K562 (cell line): Measurements from ENCODE around the gene RERE.

Experiments used
- ARHGAP35 ChIP-seq: fragments of 450-650 bp; IDR thresholded peaks from 2 replicates; pipeline ENCODE4 v1.6.1; 2018; ENCODE audit not compliant: partially characterized antibody
- FOXP4 ChIP-seq: sonication (generic); formaldehyde crosslinking; IDR thresholded peaks from 2 replicates; pipeline ENCODE4 v1.8.0; 2022; ENCODE audit warnings: mild to moderate bottlenecking, missing genetic modification reagents, borderline replicate concordance
- GABPA ChIP-seq: fragments of 200-800 bp; sonication (Bioruptor generic); conservative IDR thresholded peaks from 2 replicates; pipeline ENCODE4 v1.6.1; 2016; ENCODE audit warnings: low read depth, missing genetic modification characterization, missing compliant biosample characterization
- KDM2B ChIP-seq: fragments of 250-450 bp; sonication (Bioruptor Pico); IDR thresholded peaks from 2 replicates; pipeline ENCODE4 v1.8.0; 2021; ENCODE audit warnings: mild to moderate bottlenecking, moderate library complexity
- POLR2A ChIP-seq: fragments of 450-650 bp; conservative IDR thresholded peaks from 2 replicates; pipeline ENCODE4 v1.6.1; 2016
- RCOR1 ChIP-seq, 2 experiments: IDR thresholded peaks; 2 replicates each; pipeline ENCODE4 v1.6.1; 2012; ENCODE audit warnings: low read depth in 2 of 2, low read length in 2 of 2, borderline replicate concordance in 1 of 2, improper control_type of control experiment in 1 of 2
- TAF1 ChIP-seq: IDR thresholded peaks from 2 replicates; pipeline ENCODE4 v1.6.1; 2011; ENCODE audit warnings: mild to moderate bottlenecking, low read length, moderate library complexity; ENCODE audit not compliant: insufficient read depth, control insufficient read depth, severe bottlenecking; ENCODE audit errors: extremely low read depth
- TBP ChIP-seq: optimal IDR thresholded peaks from 2 replicates; pipeline ENCODE3; 2011; ENCODE audit warnings: low read depth, low read length, improper control_type of control experiment
- ZNF274 ChIP-seq: IDR thresholded peaks from 2 replicates; pipeline ENCODE4 v1.6.1; 2011; ENCODE audit warnings: low read depth, mild to moderate bottlenecking, low read length, moderate library complexity, borderline replicate concordance
- TF ChIP-seq, protein P1 (sequence below), 2 experiments: IDR thresholded peaks in 1 of 2; conservative IDR thresholded peaks in 1 of 2; 2 replicates each; pipeline ENCODE4 v1.6.1; 2016; ENCODE audit warnings: low read depth in 2 of 2, mild to moderate bottlenecking in 1 of 2, missing compliant biosample characterization in 1 of 2, missing genetic modification characterization in 1 of 2, moderate library complexity in 1 of 2

DNA sequence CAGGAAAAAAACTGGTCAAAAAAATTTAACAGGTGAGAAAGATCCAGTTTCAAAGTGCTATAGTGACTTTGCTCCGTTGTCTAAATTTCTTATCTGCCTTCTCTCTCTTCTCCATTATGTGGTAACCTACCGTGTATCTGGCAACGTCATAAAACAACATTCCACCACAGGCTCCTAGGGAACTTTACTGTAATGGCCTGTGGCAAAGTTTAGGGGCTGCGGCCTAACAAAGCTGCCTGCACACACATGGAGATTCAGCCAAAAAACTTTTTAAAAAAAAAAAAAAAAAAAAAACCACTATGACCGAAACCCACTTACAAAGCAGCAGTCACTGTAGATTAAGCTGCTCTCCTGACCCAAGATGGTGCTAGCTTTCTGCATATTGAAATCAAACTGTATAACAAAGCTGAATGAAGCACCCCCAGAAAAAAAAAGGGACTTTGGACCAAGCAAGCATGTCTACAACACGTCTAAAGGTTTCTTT is 296.9 kb downstream of the RERE start:
- no peak for TF ChIP-seq TAF1
- no peak for TF ChIP-seq TBP
- TF ChIP-seq ZNF274 = no peak
- TF ChIP-seq KDM2B (CRISPR knock-in tag) = no peak
- no peak for TF ChIP-seq RCOR1 (IDR thresholded peaks at IDR 0.05; ENCODE audit: borderline replicate concordance in 1 of 2, low read depth in 2 of 2, low read length in 2 of 2)
- TF ChIP-seq ARHGAP35 = no peak
- TF ChIP-seq, protein P1, sequence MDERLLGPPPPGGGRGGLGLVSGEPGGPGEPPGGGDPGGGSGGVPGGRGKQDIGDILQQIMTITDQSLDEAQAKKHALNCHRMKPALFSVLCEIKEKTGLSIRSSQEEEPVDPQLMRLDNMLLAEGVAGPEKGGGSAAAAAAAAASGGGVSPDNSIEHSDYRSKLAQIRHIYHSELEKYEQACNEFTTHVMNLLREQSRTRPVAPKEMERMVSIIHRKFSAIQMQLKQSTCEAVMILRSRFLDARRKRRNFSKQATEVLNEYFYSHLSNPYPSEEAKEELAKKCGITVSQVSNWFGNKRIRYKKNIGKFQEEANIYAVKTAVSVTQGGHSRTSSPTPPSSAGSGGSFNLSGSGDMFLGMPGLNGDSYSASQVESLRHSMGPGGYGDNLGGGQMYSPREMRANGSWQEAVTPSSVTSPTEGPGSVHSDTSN (CRISPR knock-in tag; IDR thresholded peaks at IDR 0.05; ENCODE audit: low read depth) = no peak
- TF ChIP-seq, protein P1 (tag; conservative IDR thresholded peaks at IDR 0.05; ENCODE audit: low read depth) = no peak
- TF ChIP-seq GABPA (tag) = no peak
- TF ChIP-seq FOXP4 (CRISPR knock-in tag) = no peak
- TF ChIP-seq POLR2A = no peak
